Thyroid gland (tissue), 4 donors: ENCODE results near the gene SMKR1.

Experiments
- CTCF ChIP-seq, 6 experiments: fragments of 200-600 bp in 3 of 6; fragments of 450-650 bp in 3 of 6; sonication (generic) in 3 of 6; IDR thresholded peaks; one replicate each; pipeline ENCODE4 v1.5.1; 2016 to 2019; ENCODE audit warnings: antibody characterized with exemption in 6 of 6, mild to moderate bottlenecking in 2 of 6, inconsistent platforms in 1 of 6, moderate library complexity in 1 of 6
- POLR2A ChIP-seq, 2 donors: fragments of 450-650 bp; IDR thresholded peaks; one replicate each; pipeline ENCODE4 v1.6.1; 2017; ENCODE audit warnings: antibody characterized with exemption in 2 of 2, mild to moderate bottlenecking in 2 of 2, moderate library complexity in 1 of 2

GRCh38 chr7:129532375-129532774, 30.0 kb downstream of the SMKR1 start:
- TF ChIP-seq CTCF (IDR thresholded peaks at IDR 0.05) = no peak
- no peak for TF ChIP-seq POLR2A (IDR thresholded peaks at IDR 0.05)
